GM15510 (cell line): ENCODE data around the gene IFNA10.
"Not testable (repeated sequence)": the region's sequence is repeated elsewhere in the genome, so short reads cannot be mapped to it uniquely, and the experiment has no call there.

ENCODE experiments used
- POLR2A ChIP-seq: IDR thresholded peaks from 3 replicates; pipeline ENCODE4 v1.6.1; 2011; ENCODE audit warnings: borderline replicate concordance; ENCODE audit not compliant: insufficient read length; ENCODE audit errors: extremely low read depth

The IFNA10 gene

DNA sequence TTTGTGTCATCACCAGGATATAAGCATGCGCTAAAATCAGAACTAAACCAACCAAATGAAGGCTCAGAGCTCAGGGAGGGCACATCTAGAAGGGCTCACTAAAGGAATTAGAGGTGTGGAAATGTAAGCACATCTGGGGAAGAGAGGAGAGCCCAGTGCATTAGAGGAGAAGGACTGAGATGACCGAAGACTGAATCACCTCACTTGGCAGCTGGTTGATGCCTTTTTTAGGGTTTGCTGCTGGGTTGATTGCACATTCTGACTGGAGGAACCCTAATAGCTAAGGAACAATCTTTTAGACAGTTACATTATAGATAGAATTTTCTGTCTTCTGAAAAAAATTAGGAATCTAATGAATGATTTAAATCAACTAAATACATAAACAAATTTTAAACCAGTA, 32.3 kb downstream of the IFNA10 start:
- TF ChIP-seq POLR2A, result no peak

DNA sequence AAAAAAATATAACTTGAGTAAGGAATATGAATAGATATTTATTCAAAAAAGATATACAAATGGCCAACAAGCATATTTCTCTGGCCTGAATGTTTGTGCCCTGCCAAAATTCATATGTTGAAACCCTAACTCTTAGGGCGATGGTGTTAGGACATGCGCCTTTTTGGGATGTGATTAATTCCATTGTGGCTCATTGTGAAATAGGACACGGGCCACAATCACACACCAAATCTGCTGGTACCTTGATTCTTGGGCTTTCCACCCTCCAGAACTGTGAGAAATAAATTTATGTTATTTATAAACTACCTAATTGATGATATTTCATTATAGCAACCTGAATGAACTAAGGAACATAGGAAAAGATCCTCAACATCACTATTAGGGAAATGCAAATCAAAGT, 34.8 kb downstream of the IFNA10 start:
- no peak for TF ChIP-seq POLR2A

DNA sequence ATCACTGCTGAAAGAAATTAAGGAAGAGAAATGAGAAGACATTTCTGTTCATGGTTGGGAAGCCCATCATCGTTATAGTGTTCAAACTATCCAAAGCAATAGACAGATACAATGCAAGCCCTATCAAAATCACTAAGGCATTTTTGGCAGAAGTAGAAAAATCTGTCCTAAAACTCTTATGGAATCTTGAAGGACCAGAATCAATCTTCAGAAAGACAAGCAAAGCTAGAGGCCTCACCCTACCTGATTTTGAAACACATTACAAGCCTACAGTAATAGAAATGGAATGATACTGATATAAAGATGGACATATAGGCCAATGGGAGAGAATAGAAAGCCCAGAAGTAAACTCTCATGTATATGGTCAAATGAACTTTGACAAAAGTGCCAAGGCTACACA, 35.6 kb downstream of the IFNA10 start:
- TF ChIP-seq POLR2A, result no peak

DNA sequence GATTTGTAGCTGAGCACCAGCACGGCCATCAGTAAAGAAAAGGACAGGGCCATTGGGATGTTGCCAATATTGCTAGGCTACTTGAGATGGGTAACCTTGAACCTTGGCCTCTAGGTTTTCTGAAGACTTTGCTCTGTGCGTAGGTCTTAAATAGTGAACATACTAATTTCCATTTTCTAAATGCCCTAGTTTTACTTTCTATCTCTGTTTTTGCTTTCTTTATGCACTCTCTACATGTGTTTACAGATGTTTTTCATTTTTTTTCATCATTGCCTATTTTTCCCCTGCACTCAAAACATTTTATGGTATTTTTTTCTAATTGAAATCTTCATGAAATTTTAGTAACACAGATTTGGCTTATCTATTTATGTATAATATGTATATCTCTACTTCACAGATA, 40.4 kb downstream of the IFNA10 start, which contains the start of gene IFNA21:
TSS of gene IFNA21 (minus strand) at position 101 of the 400 bp plus-strand sequence. CDS start at position 53, 48 bp downstream.
- TF ChIP-seq POLR2A, result not testable (repeated sequence)

DNA sequence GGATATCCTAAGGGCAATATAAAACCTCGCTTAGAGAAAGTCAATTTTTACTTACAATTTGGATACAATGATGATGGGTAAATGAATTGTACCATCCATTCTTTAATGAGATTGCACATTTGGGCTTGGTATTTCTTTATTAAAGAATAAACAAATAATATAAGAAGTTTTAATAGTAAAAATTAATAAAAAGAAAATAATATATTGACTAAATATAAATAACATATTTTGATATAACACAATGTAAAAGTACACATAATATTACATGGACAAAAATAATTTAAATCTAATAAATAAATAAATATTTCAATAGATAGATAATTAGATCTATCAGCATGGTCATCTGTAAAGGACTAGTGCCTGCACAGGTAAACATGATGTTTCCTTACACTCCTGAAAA, 41.4 kb downstream of the IFNA10 start:
- no peak for TF ChIP-seq POLR2A

DNA sequence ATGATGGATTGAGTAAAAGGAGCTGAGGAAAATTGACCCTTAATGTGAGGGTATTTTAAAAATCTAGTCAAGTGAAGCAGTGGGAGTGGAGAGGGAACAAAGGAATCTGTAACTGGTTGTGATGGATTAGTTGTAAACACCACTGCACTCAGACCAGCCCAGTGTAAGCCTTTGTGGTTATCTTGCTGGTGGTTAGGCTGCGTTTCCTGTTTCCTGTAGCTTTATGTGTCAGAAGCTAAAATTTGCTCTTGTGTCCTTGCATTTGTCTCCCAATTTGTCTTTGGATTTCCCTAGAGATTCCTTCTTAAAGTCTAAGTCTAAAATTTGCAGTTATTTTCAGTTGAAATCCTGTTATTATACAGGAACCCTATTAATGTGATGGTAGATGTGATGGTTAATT, 46.8 kb downstream of the IFNA10 start:
- TF ChIP-seq POLR2A, result no peak
